HG03159 (cell line): ENCODE data around the gene COPS8.
A peak's percentile ranks its signal among the peaks of the same experiment; 100 is the strongest.

Experiments
- ATAC-seq: cut with Tn5 transposase; IDR thresholded peaks from one replicate; pipeline ENCODE4 v1.9.1; 2021; ENCODE audit warnings: mild to moderate bottlenecking, moderate library complexity; ENCODE audit not compliant: unreplicated experiment

COPS8 gene

GRCh38 chr2:237085248-237086221, at the start of gene COPS8:
Gene COPS8 (plus strand): TSS chr2:237085889. CDS start chr2:237085965, 76 bp downstream.
- peak; percentile 99 for ATAC-seq

- no peak for ATAC-seq
Observed at GRCh38 chr2:237039301-237040031, 46.2 kb upstream of the COPS8 start.

GRCh38 chr2:237041231-237041630, 44.5 kb upstream of the COPS8 start:
- ATAC-seq = no peak

GRCh38 chr2:237042101-237042500, 43.6 kb upstream of the COPS8 start:
- ATAC-seq = no peak

GRCh38 chr2:237043866-237044265, 41.8 kb upstream of the COPS8 start:
- ATAC-seq = no peak

- ATAC-seq = no peak
Observed at GRCh38 chr2:237044281-237044680, 41.4 kb upstream of the COPS8 start.

- no peak for ATAC-seq
Observed at GRCh38 chr2:237045449-237045848, 40.2 kb upstream of the COPS8 start.

- ATAC-seq = no peak
Observed at GRCh38 chr2:237048595-237048994, 37.1 kb upstream of the COPS8 start.

GRCh38 chr2:237051861-237052260, 33.8 kb upstream of the COPS8 start:
- no peak for ATAC-seq

- no peak for ATAC-seq
Observed at GRCh38 chr2:237053066-237053465, 32.6 kb upstream of the COPS8 start.

- ATAC-seq = no peak
Observed at GRCh38 chr2:237055386-237056100, 30.1 kb upstream of the COPS8 start.

- no peak for ATAC-seq
Observed at GRCh38 chr2:237056287-237056875, 29.3 kb upstream of the COPS8 start.

- ATAC-seq = no peak
Observed at GRCh38 chr2:237057107-237057506, 28.6 kb upstream of the COPS8 start.

GRCh38 chr2:237057893-237058300, 27.8 kb upstream of the COPS8 start:
- ATAC-seq = peak; percentile 73

- ATAC-seq = no peak
Observed at GRCh38 chr2:237058423-237058822, 27.3 kb upstream of the COPS8 start.

GRCh38 chr2:237059155-237059875, 26.4 kb upstream of the COPS8 start:
- ATAC-seq = peak; percentile 82

GRCh38 chr2:237060534-237061312, 25.0 kb upstream of the COPS8 start:
- no peak for ATAC-seq

- ATAC-seq = no peak
Observed at GRCh38 chr2:237061356-237061755, 24.3 kb upstream of the COPS8 start.

- no peak for ATAC-seq
Observed at GRCh38 chr2:237062585-237062984, 23.1 kb upstream of the COPS8 start.
